ENCODE measurements around the gene KLHL20. TPM values are rescaled to one million over a fixed set of nuclear protein-coding genes. Genes with fewer than 3 reads are reported as not detected.

KLHL20 gene
- total RNA-seq, 1 experiment from 2014 or later = 46.4 TPM

DNA sequence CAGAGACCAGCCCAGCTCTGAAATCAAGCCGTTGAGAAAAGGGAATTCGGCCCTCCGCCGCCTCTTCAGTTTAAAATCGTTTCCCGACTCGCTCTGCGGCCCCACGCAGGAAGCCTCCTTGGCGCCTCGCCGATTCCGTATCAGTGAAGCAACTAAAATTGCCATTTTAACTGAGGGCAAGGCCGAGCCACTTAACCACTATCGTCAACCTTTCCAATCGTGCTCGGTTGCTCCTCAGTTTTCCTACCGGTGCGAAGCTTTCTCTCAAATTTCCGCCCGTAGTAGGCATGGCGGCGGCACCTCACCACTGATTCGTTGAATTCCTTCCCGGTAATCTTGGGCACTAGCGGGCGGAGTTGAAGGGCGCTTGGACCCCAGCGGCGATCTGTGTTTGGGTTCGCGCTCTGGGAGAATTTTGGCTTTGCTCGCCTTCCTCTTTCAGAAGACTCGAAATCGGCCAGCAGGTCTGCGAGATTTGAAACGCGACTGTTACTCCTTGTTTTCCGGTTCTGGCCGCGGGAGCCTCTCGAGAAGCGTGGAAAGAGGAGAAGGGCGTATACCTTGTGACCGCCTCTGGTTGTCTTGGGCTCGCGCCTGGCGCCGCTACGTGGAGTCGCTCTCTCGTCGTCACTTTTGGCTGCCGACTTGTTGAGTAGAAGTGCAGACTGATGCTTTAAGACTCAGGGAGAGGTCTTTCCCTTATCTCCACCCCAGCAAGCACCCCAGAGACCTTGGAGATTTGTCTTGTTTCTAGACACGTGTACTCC, 109.7 kb downstream of the KLHL20 start, which contains the start of the genes CENPL and DARS2:
CENPL (minus strand) TSS at position 569 of the 767 bp plus-strand sequence. CDS start 13,584 bp downstream, outside the sequence.
DARS2 (plus strand) TSS at position 359 of the 767 bp plus-strand sequence. CDS start 557 bp downstream, outside the sequence.
- no peaks in the 10 kb centered on the region for H3K9me3 ChIP-seq (ENCODE audit: low read length)
- intact Hi-C loops (cut with micrococcal nuclease) = loop anchor here (1.0 to 5.0 kb wide), 8 partner anchors 44 to 1078 kb away; partner anchors contain the start of genes KLHL20, PRDX6 and ZBTB37
- TF ChIP-seq EZH2 (IDR thresholded peaks at IDR 0.05; ENCODE audit: low read length, unreplicated experiment) = no peak
- TF ChIP-seq, protein P1, sequence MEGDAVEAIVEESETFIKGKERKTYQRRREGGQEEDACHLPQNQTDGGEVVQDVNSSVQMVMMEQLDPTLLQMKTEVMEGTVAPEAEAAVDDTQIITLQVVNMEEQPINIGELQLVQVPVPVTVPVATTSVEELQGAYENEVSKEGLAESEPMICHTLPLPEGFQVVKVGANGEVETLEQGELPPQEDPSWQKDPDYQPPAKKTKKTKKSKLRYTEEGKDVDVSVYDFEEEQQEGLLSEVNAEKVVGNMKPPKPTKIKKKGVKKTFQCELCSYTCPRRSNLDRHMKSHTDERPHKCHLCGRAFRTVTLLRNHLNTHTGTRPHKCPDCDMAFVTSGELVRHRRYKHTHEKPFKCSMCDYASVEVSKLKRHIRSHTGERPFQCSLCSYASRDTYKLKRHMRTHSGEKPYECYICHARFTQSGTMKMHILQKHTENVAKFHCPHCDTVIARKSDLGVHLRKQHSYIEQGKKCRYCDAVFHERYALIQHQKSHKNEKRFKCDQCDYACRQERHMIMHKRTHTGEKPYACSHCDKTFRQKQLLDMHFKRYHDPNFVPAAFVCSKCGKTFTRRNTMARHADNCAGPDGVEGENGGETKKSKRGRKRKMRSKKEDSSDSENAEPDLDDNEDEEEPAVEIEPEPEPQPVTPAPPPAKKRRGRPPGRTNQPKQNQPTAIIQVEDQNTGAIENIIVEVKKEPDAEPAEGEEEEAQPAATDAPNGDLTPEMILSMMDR (conservative IDR thresholded peaks at IDR 0.05; ENCODE audit: low read depth, low read length) = no peak
- TF ChIP-seq EZH2phosphoT487 (IDR thresholded peaks at IDR 0.05; ENCODE audit: borderline replicate concordance, low read length) = no peak
- peak within 1 kb of the TSS; percentile 82 for H2AFZ ChIP-seq (ENCODE audit: low read length)
- H3K27me3 ChIP-seq (ENCODE audit: low read length) = no peaks in the 10 kb centered on the region
- no peaks in the 10 kb centered on the region for H3K9me2 ChIP-seq (replicated peaks; ENCODE audit: low read length)
- H3K4me3 ChIP-seq (ENCODE audit: low read length) = peak within 1 kb of the TSS; percentile 72
- H4K20me1 ChIP-seq (ENCODE audit: low read length) = peaks cover 18% of the 10 kb centered on the region
- peak within 1 kb of the TSS; percentile 83 for H3K9ac ChIP-seq (ENCODE audit: low read length)
- BruUV-seq (replicated peaks) = TSS peak; percentile 90
- peak within 1 kb of the TSS; percentile 81 for H3K27ac ChIP-seq (ENCODE audit: low read length)
- peaks cover 16% of the 10 kb centered on the region; the same call in 1 of the 2 replicates for H3K36me3 ChIP-seq (ENCODE audit: low read depth, low read length)
- ChIA-PET CTCF (interaction anchor here (0.6 to 2.1 kb wide), 6 partner anchors 110 to 395 kb away, joined by 3 to 7 read pairs (median 4); partner anchors contain the start of gene KLHL20), POLR2A (ENCODE audit: unreplicated experiment) (interaction anchor here (0.5 to 1.2 kb wide), 5 partner anchors 9 to 817 kb away, joined by 3 to 12 read pairs (median 4); partner anchors contain the start of gene KLHL20)
- H3F3A ChIP-seq (ENCODE audit: low read length, unreplicated experiment) = no peaks in the 10 kb centered on the region
- ATAC-seq = peak; percentile 88
- H3K4me1 ChIP-seq (ENCODE audit: insufficient read depth, low read length) = peaks cover 56% of the 10 kb centered on the region
- peak; percentile 100 for DNase-seq
- H3K79me2 ChIP-seq (ENCODE audit: low read length) = peaks cover 86% of the 10 kb centered on the region
- H3K4me2 ChIP-seq (ENCODE audit: low read length) = peak within 1 kb of the TSS; percentile 89

DNA sequence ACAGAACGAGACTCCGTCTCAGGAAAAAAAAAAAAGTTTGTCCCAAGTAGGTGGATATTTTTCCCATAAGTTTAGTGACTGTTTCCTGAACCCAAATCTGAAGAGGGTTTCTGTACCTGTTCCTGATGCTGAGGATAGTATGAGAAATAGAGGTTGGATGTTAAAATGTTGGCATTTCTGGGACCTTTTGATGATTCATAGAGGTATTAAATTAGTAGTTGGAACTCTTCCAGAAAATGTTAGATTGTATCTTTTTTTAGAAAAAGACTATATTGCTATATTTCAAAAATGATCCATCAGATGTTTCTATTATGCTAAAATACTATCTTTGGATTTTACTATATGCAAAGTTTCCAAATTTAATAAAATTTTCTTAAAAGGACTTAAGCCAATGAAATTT, 112.8 kb downstream of the KLHL20 start:
- no peaks in the 10 kb centered on the region for H3K9me3 ChIP-seq (ENCODE audit: low read length)
- H4K20me1 ChIP-seq (ENCODE audit: low read length) = 0 out of 2 replicates have a peak, but pooled peaks cover 4% of the 10 kb centered on the region
- ATAC-seq (no peak), DNase-seq (peak; percentile 84)
- H3F3A ChIP-seq (ENCODE audit: low read length, unreplicated experiment) = no peaks in the 10 kb centered on the region
- H3K4me3 ChIP-seq (ENCODE audit: low read length) = peak overlapping the region; percentile 72; the same call in 1 of the 2 replicates
- H3K9ac ChIP-seq (ENCODE audit: low read length) = no peak overlapping the region
- peaks cover 55% of the 10 kb centered on the region for H3K79me2 ChIP-seq (ENCODE audit: low read length)
- H3K4me1 ChIP-seq (ENCODE audit: insufficient read depth, low read length) = peaks cover 36% of the 10 kb centered on the region
- ChIA-PET CTCF (no interaction called here), POLR2A (ENCODE audit: unreplicated experiment) (no interaction called here)
- TF ChIP-seq EZH2phosphoT487 (IDR thresholded peaks at IDR 0.05; ENCODE audit: borderline replicate concordance, low read length) (no peak), EZH2 (IDR thresholded peaks at IDR 0.05; ENCODE audit: low read length, unreplicated experiment) (no peak)
- TF ChIP-seq, protein P1 (conservative IDR thresholded peaks at IDR 0.05; ENCODE audit: low read depth, low read length) = no peak
- no peak overlapping the region for H3K27ac ChIP-seq (ENCODE audit: low read length)
- peaks cover 14% of the 10 kb centered on the region for H3K36me3 ChIP-seq (ENCODE audit: low read depth, low read length)
- intact Hi-C loops (cut with micrococcal nuclease) = no loop called here
- no peaks in the 10 kb centered on the region for H3K27me3 ChIP-seq (ENCODE audit: low read length)
- no TSS peak for BruUV-seq (replicated peaks)
- H2AFZ ChIP-seq (ENCODE audit: low read length) = no peak overlapping the region
- no peaks in the 10 kb centered on the region for H3K9me2 ChIP-seq (replicated peaks; ENCODE audit: low read length)
- peak overlapping the region; percentile 89 for H3K4me2 ChIP-seq (ENCODE audit: low read length)
